H1 (cell line): ENCODE results near the gene TSC22D4. TPM values are rescaled to one million over a fixed set of nuclear protein-coding genes. Genes with fewer than 3 reads are reported as not detected.

Source experiments
- CTCF ChIA-PET: fragments of 300-600 bp; sonication (Branson Sonifier 250); formaldehyde crosslinking; loops from one replicate; lab custom pipeline; 2021; ENCODE audit not compliant: partially characterized antibody; lab: Charles Lee
- POLR2A ChIA-PET: fragments of 300-600 bp; sonication (Branson Sonifier 250); formaldehyde crosslinking; loops from one replicate; lab custom pipeline; 2021; ENCODE audit warnings: inconsistent platforms; ENCODE audit not compliant: partially characterized antibody; lab: Charles Lee
- DNase-seq, 2 experiments: peaks; one replicate each; pipeline versions ENCODE4 v3.0.0 to v3.0.0-alpha.2; 2010 to 2022; ENCODE audit warnings: low spot score in 2 of 2, low read depth in 1 of 2, mixed read lengths in 1 of 2
- FAIRE-seq: peaks from 2 replicates; lab custom pipeline; 2011; peaks lifted over from hg19 to GRCh38; lab: Jason Lieb, UNC
- H2AFZ ChIP-seq: 2 replicates; pipeline ENCODE4 v1.8.1; 2012; ENCODE audit warnings: low read length, inconsistent platforms
- H2AK5ac ChIP-seq: 2 replicates; pipeline ENCODE4 v1.6.1; 2013; ENCODE audit warnings: low read depth, low read length
- H2BK120ac ChIP-seq: replicated peaks from 2 replicates; pipeline ENCODE3; 2013; ENCODE audit warnings: low read depth, low read length, inconsistent platforms
- H2BK12ac ChIP-seq: 2 replicates; pipeline ENCODE4 v1.6.1; 2013; ENCODE audit warnings: low read depth, low read length
- H2BK15ac ChIP-seq: 2 replicates; pipeline ENCODE4 v1.6.1; 2013; ENCODE audit warnings: low read length
- H2BK20ac ChIP-seq: 2 replicates; pipeline ENCODE4 v1.6.1; 2013; ENCODE audit warnings: low read length
- H2BK5ac ChIP-seq: 2 replicates; pipeline ENCODE4 v1.6.1; 2013; ENCODE audit warnings: low read depth, low read length
- H3K14ac ChIP-seq: 2 replicates; pipeline ENCODE4 v1.6.1; 2013; ENCODE audit warnings: inconsistent platforms; ENCODE audit not compliant: insufficient read length
- H3K18ac ChIP-seq: 2 replicates; pipeline ENCODE4 v1.6.1; 2013; ENCODE audit warnings: low read length; ENCODE audit errors: extremely low read depth
- H3K23ac ChIP-seq: 2 replicates; pipeline ENCODE4 v1.6.1; 2013; ENCODE audit warnings: inconsistent platforms; ENCODE audit not compliant: insufficient read length
- H3K23me2 ChIP-seq: 2 replicates; pipeline ENCODE4 v1.6.1; 2013; ENCODE audit warnings: low read depth, low read length
- H3K27ac ChIP-seq: 2 replicates; pipeline ENCODE4 v1.6.1; 2011; ENCODE audit warnings: low read depth, low read length, inconsistent platforms
- H3K27me3 ChIP-seq, 4 experiments: replicated peaks in 1 of 4; 1 replicate in 1 of 4; 2 replicates in 3 of 4; pipeline versions ENCODE4 v1.6.1 to v1.8.1; 2011 to 2013; ENCODE audit warnings: low read length in 3 of 4, mild to moderate bottlenecking in 3 of 4, inconsistent platforms in 2 of 4, mixed read lengths in 2 of 4, moderate library complexity in 1 of 4; ENCODE audit not compliant: control insufficient read depth in 3 of 4, insufficient read depth in 3 of 4; ENCODE audit errors: extremely low read depth in 1 of 4
- H3K36me3 ChIP-seq, 4 experiments: 2 replicates each; pipeline versions ENCODE4 v1.6.1 to v1.8.1; 2011 to 2013; ENCODE audit warnings: mild to moderate bottlenecking in 4 of 4, low read length in 3 of 4, moderate library complexity in 2 of 4, control low read depth in 1 of 4, inconsistent platforms in 1 of 4; ENCODE audit not compliant: insufficient read depth in 4 of 4, control insufficient read depth in 2 of 4
- H3K4ac ChIP-seq: replicated peaks from 2 replicates; pipeline ENCODE3; 2013; ENCODE audit warnings: low read length, low read depth, mixed read lengths, inconsistent platforms; ENCODE audit not compliant: insufficient read length
- H3K4me1 ChIP-seq, 4 experiments: replicated peaks in 1 of 4; 1 replicate in 1 of 4; 2 replicates in 3 of 4; pipeline versions ENCODE4 v1.6.1 to v1.8.1; 2011 to 2013; ENCODE audit warnings: low read length in 3 of 4, inconsistent platforms in 2 of 4, mixed read lengths in 1 of 4; ENCODE audit not compliant: insufficient read depth in 4 of 4, control insufficient read depth in 3 of 4
- H3K4me2 ChIP-seq, 2 experiments: 2 replicates each; pipeline versions ENCODE4 v1.6.1 to v1.8.1; 2011 to 2013; ENCODE audit warnings: low read depth in 2 of 2, low read length in 2 of 2, control low read depth in 1 of 2, inconsistent platforms in 1 of 2, mild to moderate bottlenecking in 1 of 2; ENCODE audit not compliant: insufficient read depth in 1 of 2
- H3K4me3 ChIP-seq, 4 experiments: fragments of 200-600, 300-600 bp in 1 of 4; sonication (generic), shearing (Covaris generic), sonication (Bioruptor Twin) in 1 of 4; 2 replicates each; pipeline versions ENCODE4 v1.5.1 to v1.8.1; 2011 to 2016; ENCODE audit warnings: low read length in 4 of 4, low read depth in 3 of 4, control low read depth in 2 of 4, inconsistent platforms in 2 of 4, mild to moderate bottlenecking in 2 of 4, mixed read lengths in 1 of 4, moderate library complexity in 1 of 4; ENCODE audit not compliant: insufficient read depth in 2 of 4; ENCODE audit errors: extremely low read depth in 1 of 4
- H3K56ac ChIP-seq: replicated peaks from 2 replicates; pipeline ENCODE3; 2013; ENCODE audit warnings: low read depth, mild to moderate bottlenecking, mixed read lengths, low read length, inconsistent platforms; ENCODE audit not compliant: insufficient read length
- H3K79me1 ChIP-seq: 2 replicates; pipeline ENCODE4 v1.6.1; 2013; ENCODE audit warnings: low read depth, low read length, control low read depth
- H3K79me2 ChIP-seq, 2 experiments: 2 replicates each; pipeline versions ENCODE4 v1.6.1 to v1.8.1; 2012 to 2013; ENCODE audit warnings: low read length in 2 of 2, mild to moderate bottlenecking in 2 of 2, inconsistent platforms in 1 of 2; ENCODE audit not compliant: insufficient read depth in 2 of 2, control insufficient read depth in 1 of 2
- H3K9ac ChIP-seq, 4 experiments: replicated peaks in 1 of 4; 1 replicate in 1 of 4; 2 replicates in 3 of 4; pipeline versions ENCODE4 v1.6.1 to v1.8.1; 2011 to 2013; ENCODE audit warnings: low read depth in 3 of 4, low read length in 3 of 4, control low read depth in 2 of 4, mild to moderate bottlenecking in 2 of 4, moderate library complexity in 2 of 4, inconsistent platforms in 1 of 4; ENCODE audit errors: extremely low read depth in 1 of 4
- H3K9me3 ChIP-seq, 2 experiments: 2 replicates each; pipeline versions ENCODE4 v1.6.1 to v1.8.1; 2012 to 2013; ENCODE audit warnings: mild to moderate bottlenecking in 2 of 2, moderate library complexity in 2 of 2, control low read depth in 1 of 2, inconsistent platforms in 1 of 2, low read depth in 1 of 2, low read length in 1 of 2, mixed read lengths in 1 of 2; ENCODE audit not compliant: insufficient read depth in 2 of 2
- H4K20me1 ChIP-seq, 2 experiments: replicated peaks in 1 of 2; 2 replicates each; pipeline versions ENCODE3 to v1.8.1; 2011 to 2013; ENCODE audit warnings: inconsistent platforms in 2 of 2, low read length in 2 of 2, mild to moderate bottlenecking in 1 of 2; ENCODE audit not compliant: insufficient read depth in 2 of 2, control insufficient read depth in 1 of 2
- H4K5ac ChIP-seq: 2 replicates; pipeline ENCODE4 v1.6.1; 2013; ENCODE audit warnings: low read length, low read depth, mixed read lengths, inconsistent platforms; ENCODE audit not compliant: insufficient read length
- H4K8ac ChIP-seq: 2 replicates; pipeline ENCODE4 v1.8.0; 2013; ENCODE audit warnings: mild to moderate bottlenecking, moderate library complexity, low read length, inconsistent platforms; ENCODE audit not compliant: insufficient read depth; ENCODE audit errors: extremely low read depth
- H4K91ac ChIP-seq: replicated peaks from 2 replicates; pipeline ENCODE3; 2013; ENCODE audit warnings: low read length, mixed read lengths, inconsistent platforms; ENCODE audit not compliant: insufficient read length
- BACH1 ChIP-seq: IDR thresholded peaks from 2 replicates; pipeline ENCODE4 v1.6.1; 2012; ENCODE audit warnings: low read length, improper control_type of control experiment
- BRCA1 ChIP-seq: IDR thresholded peaks from 2 replicates; pipeline ENCODE4 v1.6.1; 2012; ENCODE audit warnings: low read depth, low read length, improper control_type of control experiment
- CBX8 ChIP-seq: fragments of 300-800, 300-1000 bp; sonication (generic); IDR thresholded peaks from 2 replicates; pipeline ENCODE4 v1.7.1; 2016; ENCODE audit warnings: low read depth, low read length, borderline replicate concordance
- CHD2 ChIP-seq: IDR thresholded peaks from 2 replicates; pipeline ENCODE4 v1.6.1; 2012; ENCODE audit warnings: low read length, improper control_type of control experiment
- RAD21 ChIP-seq, 2 experiments: IDR thresholded peaks in 1 of 2; conservative IDR thresholded peaks in 1 of 2; 2 replicates each; pipeline ENCODE4 v1.6.1; 2011; ENCODE audit warnings: low read depth in 2 of 2, low read length in 2 of 2, improper control_type of control experiment in 1 of 2, inconsistent platforms in 1 of 2, mild to moderate bottlenecking in 1 of 2, moderate library complexity in 1 of 2
- RBBP5 ChIP-seq: IDR thresholded peaks from 2 replicates; pipeline ENCODE4 v1.7.1; 2012; ENCODE audit warnings: low read depth, mild to moderate bottlenecking, inconsistent platforms, low read length, moderate library complexity, borderline replicate concordance
- SP4 ChIP-seq: IDR thresholded peaks from 2 replicates; pipeline ENCODE4 v1.6.1; 2012; ENCODE audit warnings: low read length, inconsistent platforms
- TEAD4 ChIP-seq: IDR thresholded peaks from 2 replicates; pipeline ENCODE4 v1.6.1; 2012; ENCODE audit warnings: low read depth, low read length, inconsistent platforms, mixed read lengths
- ZNF274 ChIP-seq: IDR thresholded peaks from 2 replicates; pipeline ENCODE4 v1.7.0; 2012; ENCODE audit warnings: low read length, borderline replicate concordance; ENCODE audit errors: extremely low read depth
- WGBS, 2 experiments: shearing (Covaris generic) in 1 of 2; methylation state at CpG; one replicate each; pipeline versions ENCODE4 v1.1.6 to v1.1.7; 2013 to 2015; ENCODE audit warnings: low lambda C conversion rate in 2 of 2, mixed read lengths in 2 of 2, inconsistent platforms in 1 of 2, low coverage in 1 of 2, missing lambda C conversion rate in 1 of 2; ENCODE audit not compliant: insufficient replicate concordance in 2 of 2, insufficient coverage in 1 of 2, insufficient read length in 1 of 2; ENCODE audit errors: extremely low coverage in 1 of 2, missing lambda C conversion rate in 1 of 2; 5-methylcytosine and 5-hydroxymethylcytosine counted together
- polyA plus RNA-seq, 7 experiments: library from polyadenylated mRNA; depleted of rRNA in 3 of 7; stranded (reverse) in 5 of 7; unstranded in 2 of 7; fragments of >200 nt in 5 of 7; fragments of 200-250 nt in 2 of 7; gene quantifications; 1 replicate in 5 of 7; 2 replicates in 1 of 7; 4 replicates in 1 of 7; pipeline versions ENCODE4 v1.2.1 to v1.2.3, GENCODE V29; 2011 to 2013; ENCODE audit warnings: missing spikeins in 2 of 7, mixed read lengths in 2 of 7
- total RNA-seq: library from RNA; stranded (reverse); fragmentation: NEBNext Ultra II Directional; extraction: Animal tissue kit (Norgen Biotek cat#: 25700); gene quantifications from 2 replicates; pipeline ENCODE4 v1.2.1, GENCODE V29; 2021
- TF ChIP-seq, protein P1 (sequence below): IDR thresholded peaks from 2 replicates; pipeline ENCODE4 v1.6.1; 2011; ENCODE audit warnings: low read depth, mild to moderate bottlenecking, low read length; ENCODE audit not compliant: insufficient read depth

Gene TSC22D4
- total and polyA plus RNA-seq, 2 of the 8 experiments (the other 6 are each of a cell fraction or from before 2014, with no cell fraction given), result 13.2 to 20.3 TPM

DNA sequence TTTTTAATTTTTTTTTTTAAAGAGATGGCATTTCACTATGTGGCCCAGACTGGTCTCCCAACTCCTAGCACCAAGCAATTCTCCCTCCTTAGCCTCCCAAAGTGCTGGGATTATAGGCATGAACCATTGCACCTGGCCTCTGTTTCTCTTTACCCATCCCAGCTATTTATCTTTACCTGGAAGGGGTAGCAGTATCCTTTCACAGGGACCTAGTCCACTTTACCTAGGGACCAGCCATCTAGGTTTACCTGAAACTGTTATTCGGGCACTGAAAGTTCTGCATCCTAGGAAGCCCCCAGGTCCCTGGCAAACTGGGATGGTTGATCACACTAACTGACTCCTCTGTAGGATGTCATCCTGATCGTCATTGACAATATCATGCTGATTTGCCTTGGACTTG lies 38.3 kb upstream of the TSC22D4 start:
- TF ChIP-seq TEAD4 (no peak), CHD2 (no peak), BRCA1 (no peak), ZNF274 (no peak), BACH1 (no peak), RBBP5 (no peak), CBX8 (no peak), RAD21 (IDR thresholded peaks at IDR 0.05 in 1 of 2, conservative IDR thresholded peaks at IDR 0.05 in 1 of 2; ENCODE audit: low read depth in 2 of 2, low read length in 2 of 2) (no peak), SP4 (no peak)
- TF ChIP-seq, protein P1, sequence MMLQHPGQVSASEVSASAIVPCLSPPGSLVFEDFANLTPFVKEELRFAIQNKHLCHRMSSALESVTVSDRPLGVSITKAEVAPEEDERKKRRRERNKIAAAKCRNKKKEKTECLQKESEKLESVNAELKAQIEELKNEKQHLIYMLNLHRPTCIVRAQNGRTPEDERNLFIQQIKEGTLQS, result no peak
- no peak overlapping the region for H2AK5ac ChIP-seq
- no peak overlapping the region for H3K56ac ChIP-seq
- no peak overlapping the region for H2BK12ac ChIP-seq
- H4K20me1 ChIP-seq, result no peaks in the 10 kb centered on the region
- FAIRE-seq, result no peak
- no peak for DNase-seq
- H2BK120ac ChIP-seq, result no peak overlapping the region
- H4K8ac ChIP-seq, result no peak overlapping the region
- H3K36me3 ChIP-seq, result no peaks in the 10 kb centered on the region
- H3K9ac ChIP-seq, result no peak overlapping the region
- 94% methylated on average over 2 of the region's 2 CpGs; no CpG with 5 or more reads in 1 of the 2 experiments for WGBS, 2 experiments
- no peaks in the 10 kb centered on the region; the same call in 1 of the 2 replicates for H3K23me2 ChIP-seq
- no peaks in the 10 kb centered on the region for H3K79me2 ChIP-seq
- no peak overlapping the region for H3K18ac ChIP-seq
- no peaks in the 10 kb centered on the region for H3K9me3 ChIP-seq
- H3K23ac ChIP-seq, result no peak overlapping the region
- no peak overlapping the region for H2AFZ ChIP-seq
- no peak overlapping the region for H2BK20ac ChIP-seq
- no peak overlapping the region for H3K27ac ChIP-seq
- no peak overlapping the region for H3K4me3 ChIP-seq
- no peak overlapping the region for H3K14ac ChIP-seq
- no peak overlapping the region for H4K5ac ChIP-seq
- H3K4ac ChIP-seq, result no peak overlapping the region
- ChIA-PET POLR2A (interaction anchor here (0.7 kb wide), 1 partner anchor 110 kb away, joined by 3 read pairs; no protein-coding TSS in a partner anchor), CTCF (interaction anchor here (0.7 to 1.4 kb wide), 5 partner anchors 10 to 131 kb away, joined by 3 to 6 read pairs (median 3); no protein-coding TSS in a partner anchor)
- no peaks in the 10 kb centered on the region for H3K27me3 ChIP-seq
- no peak overlapping the region for H2BK15ac ChIP-seq
- no peak overlapping the region for H3K4me2 ChIP-seq
- no peak overlapping the region for H4K91ac ChIP-seq
- no peaks in the 10 kb centered on the region for H3K4me1 ChIP-seq
- no peak overlapping the region for H2BK5ac ChIP-seq
- no peaks in the 10 kb centered on the region for H3K79me1 ChIP-seq
